MV-4-11 (cell line): Measurements from ENCODE around the gene F7.

Source experiments
- DNase-seq: peaks from one replicate; lab custom pipeline; 2025; lab: John Stamatoyannopoulos, UW

The F7 gene

DNA sequence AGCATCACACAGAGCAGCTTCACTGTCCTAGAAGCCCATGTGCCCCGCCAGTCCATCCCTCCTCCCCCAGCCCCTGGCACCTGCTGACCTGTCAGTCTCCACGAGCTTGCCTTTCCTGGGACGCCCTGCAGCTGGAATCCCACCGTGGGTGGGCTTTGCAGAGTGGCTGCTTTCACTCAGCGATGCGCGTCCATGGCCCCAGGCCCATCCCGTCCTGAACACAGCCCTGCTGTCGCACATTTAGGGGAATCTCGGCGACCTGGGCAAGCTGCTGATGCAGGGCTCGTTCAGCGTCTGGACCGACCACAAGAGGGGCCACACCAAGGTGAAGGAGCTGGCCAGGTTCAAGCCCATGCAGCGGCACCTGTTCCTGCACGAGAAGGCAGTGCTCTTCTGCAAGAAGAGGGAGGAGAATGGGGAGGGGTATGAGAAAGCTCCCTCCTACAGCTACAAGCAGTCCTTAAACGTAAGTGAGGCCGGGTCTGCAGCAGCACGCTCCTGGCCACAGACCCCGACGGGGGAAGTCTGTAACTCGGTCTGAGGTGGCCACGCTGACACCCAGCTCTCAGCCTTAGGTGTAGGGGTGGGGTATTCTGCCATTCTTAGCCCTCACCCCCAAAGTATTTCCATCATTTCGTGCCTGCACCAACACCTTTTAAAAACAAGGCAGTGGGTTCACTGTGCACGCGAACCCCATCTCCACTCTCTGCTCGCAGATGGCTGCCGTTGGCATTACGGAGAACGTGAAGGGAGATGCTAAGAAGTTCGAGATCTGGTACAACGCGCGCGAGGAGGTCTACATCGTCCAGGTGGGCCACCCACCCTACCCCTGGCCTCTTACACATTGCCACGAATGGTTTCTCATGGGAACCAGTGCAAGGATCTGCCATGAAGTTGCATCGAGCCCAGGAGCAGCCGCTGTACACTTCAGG lies 18.3 kb upstream of the F7 start:
- DNase-seq = no peak

DNA sequence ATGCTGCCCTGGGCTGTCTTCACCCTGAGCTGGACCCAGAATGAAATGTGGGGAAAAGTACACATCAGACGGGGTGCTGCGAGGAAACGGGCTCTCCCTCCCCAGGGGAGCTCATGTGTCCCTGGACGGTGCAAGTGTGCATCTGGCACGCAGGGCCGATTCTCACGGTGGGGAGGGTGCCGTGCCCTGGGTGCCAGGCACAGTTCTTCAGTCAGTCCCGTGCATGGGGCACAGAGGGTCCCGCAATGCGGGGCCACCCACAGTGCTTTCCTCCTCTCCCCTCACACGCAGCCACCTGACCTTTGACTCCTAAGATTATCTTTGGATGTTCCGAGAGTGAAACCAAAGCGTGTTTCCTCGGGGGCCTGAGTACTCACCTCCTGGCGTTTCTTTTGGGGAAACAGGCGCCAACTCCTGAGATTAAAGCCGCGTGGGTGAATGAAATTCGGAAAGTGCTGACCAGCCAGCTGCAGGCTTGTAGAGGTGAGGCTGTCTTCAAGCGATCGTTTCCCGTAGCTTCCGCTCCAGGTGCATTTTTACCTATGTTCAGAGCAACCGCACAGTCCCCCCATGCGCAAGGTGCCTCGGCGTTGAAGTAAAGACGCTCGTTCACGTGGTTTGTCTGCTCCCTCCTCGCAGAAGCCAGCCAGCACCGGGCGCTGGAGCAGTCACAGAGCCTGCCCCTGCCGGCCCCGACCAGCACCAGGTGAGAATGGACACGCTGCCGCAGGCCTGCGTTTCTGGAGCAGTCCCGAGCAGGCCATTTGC lies 17.5 kb upstream of the F7 start:
- DNase-seq = no peak

- no peak for DNase-seq
Measured at GRCh38 chr13:113088691-113089020, 16.9 kb upstream of the F7 start.

DNA sequence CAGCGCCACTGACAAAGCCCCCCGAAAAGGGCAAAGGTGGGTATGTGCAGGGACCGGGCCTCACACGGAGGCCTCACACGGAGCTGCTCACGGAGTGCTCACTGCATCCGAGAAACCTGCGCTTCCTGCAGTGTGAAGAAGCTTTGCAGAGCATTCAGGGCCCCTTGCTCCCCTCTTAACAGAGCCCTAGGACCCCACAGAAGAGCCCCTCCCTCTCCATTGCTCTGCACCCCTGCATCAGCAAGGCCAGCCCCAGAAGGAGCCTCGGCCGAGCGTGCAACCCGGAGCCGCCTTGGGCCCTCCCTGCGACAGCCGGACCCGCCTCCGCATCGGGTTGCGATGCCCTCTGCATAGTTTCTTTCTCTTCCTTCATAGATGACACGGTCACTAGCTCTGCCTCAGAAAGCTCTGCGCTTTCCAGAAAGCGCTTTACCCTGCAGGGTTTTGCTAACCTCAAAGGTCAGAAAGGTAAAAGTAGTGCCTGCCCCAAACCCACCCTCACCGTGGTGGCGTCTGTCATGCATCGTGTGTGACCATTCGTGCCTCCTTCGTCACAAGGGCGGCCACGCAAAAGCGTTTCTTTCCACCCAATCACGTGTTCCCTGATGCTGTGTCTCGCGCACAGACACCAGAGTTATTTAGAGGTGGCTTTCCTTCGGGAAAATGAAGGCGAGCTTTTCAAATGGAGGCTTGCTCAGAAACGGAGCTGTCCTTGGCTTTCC lies 15.7 kb upstream of the F7 start:
- no peak for DNase-seq

DNA sequence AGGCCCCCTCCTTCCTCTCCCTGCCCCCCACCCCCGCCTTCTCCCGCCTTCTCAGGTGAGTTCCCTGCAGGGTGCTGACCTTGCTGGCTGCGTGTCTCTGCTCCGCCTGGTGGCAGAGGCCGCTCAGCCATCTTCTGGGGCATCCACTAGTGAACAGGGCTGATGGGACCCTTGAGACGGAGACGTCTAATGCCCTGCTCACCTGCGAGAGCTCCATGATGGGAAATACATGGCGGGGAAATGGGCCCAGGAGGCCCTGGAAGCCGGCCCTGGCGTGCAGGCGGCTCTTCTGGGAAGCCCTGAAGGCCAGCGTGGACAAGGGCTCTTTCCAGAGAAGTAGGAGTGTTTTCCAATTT lies 15.2 kb upstream of the F7 start:
- DNase-seq = no peak

- DNase-seq = no peak
Measured at GRCh38 chr13:113090806-113091205, 14.8 kb upstream of the F7 start.

DNA sequence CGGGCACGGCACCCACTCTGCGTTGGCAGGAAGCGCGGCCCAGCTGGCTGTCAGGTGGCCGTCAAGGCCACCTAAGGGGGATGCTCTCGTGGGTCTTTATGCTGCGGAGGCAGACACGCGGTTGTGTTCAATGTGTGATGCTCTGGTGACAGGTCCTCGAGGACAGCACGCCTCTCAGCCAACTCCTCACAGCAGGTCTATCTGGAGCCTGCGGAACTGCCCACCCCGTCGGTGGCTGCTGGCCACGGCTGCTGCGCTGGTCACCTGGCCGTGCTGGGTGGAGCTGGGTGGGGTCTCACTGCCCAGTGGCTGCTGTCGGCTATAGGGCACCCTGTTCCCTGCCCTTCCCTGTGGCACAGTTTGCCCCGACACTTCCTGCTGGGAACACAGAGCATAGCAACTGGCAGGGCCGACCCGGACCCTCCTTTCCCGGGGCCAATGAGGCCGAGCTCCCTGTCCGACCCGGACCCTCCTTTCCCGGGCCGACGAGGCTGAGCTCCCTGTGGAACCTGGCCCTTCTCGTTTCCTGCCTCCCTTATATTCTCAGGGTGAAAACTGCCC lies 14.3 kb upstream of the F7 start:
- no peak for DNase-seq

GRCh38 chr13:113091891-113092775 lies 13.5 kb upstream of the F7 start:
- no peak for DNase-seq

DNA sequence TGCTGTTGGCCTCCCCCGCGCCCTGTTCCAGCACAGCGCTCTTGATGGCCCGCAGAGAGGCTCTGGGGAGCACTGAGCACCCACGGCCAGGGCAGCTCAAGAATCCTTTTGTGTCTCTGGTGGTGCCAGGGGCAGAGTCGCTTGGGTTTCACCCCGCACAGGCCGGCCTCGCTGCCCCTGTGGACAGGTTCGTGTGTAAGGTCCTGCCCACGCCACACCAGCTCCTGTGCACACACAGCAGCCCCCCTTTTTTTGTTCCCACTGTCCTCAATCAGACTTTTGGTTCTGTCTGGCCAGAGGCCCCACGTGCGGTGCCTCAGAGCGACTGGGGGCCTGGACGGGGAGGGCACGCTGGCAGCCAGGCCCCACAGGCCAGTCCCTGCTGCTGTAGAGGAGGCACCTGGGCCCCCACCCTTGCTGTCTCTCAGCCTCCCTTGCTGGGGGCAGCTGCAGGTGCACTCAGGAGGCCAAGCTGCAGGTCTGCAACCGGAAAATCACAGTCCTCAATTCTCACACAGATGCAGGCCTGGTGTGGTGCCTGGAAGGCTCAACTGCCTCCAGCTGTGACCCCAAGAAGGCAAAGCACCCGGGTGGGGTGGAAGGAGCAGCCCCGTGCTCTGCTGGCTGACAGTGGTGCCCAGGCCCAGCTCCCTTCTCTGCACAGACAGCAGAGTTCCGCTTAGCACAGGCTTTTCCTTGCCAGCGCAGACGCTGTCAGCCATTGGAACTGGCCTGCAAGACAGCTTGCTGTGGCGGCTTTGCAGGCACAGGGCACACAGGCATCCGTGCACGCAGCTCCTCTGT lies 12.6 kb upstream of the F7 start:
- no peak for DNase-seq

DNA sequence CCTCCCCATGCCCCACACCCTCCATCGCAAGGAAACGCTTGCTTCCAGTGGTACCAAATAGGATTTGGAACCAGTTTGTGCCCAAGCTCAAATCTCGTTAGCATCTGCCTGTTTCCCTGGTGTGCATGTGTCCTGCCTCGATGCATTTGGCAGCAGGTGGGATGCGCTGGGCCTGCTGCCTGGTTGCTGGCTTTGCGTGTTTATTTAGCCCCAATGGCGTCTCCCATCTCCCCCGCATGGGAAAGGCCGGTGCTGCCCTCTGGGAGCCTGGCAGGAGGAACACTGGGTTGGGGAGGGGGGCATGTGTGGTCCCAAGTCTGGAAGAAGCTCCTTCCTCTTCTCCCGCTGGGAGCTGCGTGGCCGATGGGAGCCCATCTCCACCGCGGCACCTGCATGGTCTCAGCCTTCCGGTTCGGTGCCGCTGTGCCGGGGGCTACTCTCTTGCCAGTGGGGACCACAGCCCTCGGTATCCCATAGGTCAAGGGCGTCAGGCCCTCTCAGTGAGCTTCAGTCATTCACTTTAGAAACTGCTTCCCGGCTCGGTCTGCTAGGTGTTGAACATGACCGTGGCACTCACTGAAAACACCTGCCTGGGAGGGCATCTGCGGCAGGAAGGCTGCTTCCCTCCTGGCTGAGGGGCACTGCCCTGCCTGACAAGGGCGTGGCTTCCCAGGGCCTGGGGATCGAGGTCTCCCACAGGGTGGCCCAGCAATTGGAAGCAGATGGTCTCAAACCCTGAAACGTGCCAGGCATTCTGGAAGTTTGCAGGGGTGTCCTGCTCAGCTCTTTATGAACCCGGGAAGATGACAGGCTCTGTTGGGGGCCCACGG lies 11.8 kb upstream of the F7 start:
- no peak for DNase-seq

DNA sequence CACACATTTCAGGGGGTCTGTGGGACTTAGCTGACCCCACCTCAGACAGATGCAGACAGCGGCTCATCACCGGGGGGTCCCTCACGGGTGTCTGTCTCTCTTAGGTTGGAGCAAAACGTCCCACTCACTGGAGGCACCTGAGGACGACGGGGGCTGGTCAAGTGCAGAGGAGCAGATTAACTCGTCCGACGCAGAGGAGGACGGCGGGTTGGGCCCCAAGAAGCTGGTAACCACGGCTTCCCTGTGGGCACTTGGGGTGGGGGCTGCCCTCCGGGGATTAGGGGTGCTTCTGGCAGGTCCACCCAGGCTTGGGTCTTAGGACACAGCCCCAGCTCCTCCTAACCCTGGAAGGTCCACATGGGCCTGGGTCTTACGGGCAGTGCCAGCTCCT lies 11.2 kb upstream of the F7 start:
- no peak for DNase-seq

- no peak for DNase-seq
Measured at GRCh38 chr13:113095146-113096051, 10.2 kb upstream of the F7 start.

DNA sequence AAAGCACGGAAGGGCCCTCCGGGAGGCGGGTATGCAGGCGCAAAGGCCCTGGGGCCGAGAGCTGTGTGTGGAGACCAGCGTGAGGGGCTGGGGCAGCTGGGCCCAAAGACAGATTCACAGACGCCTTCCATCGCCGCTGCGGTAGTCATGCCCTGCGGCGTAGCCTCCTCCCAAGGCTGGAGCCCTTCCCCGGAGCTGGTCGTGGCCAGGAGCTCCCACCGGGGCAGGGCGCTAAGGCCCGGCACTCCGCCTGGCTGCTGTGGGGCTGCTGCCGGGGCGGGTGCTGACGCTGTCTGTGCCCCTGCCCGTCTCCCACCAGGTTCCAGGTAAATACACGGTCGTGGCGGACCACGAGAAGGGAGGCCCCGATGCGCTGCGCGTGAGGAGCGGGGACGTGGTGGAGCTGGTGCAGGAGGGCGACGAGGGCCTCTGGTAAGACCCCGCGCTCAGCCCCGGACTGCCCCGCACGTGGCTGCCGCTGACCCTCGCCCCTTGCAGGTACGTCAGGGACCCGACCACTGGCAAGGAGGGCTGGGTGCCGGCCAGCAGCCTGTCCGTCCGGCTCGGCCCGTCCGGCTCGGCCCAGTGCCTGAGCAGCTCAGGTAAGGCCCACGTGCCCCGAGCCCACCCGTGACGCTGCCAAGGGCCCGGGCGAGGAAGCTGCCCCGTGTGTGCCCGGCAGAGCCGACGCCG lies 9.4 kb upstream of the F7 start:
- DNase-seq = no peak

GRCh38 chr13:113096745-113097305 lies 8.8 kb upstream of the F7 start:
- no peak for DNase-seq

DNA sequence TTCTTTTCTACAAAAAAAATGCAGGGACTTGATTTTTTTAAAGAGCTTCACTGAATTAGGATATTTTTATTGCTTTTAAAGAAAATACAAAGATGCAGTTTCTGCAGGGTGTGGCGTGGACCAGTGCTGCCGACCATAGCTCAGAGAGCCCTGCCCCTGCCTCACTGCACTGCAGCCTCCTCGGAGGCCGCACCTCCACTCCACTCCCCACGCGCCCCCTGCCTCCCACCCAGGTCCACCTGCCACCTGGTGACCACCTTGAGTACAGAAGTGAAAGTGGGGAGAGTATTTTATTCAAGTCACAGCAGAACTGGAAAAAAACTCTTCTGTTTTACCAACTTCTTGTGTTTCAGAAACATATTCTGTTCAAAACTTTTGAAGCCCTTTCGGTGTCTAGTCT lies 7.9 kb upstream of the F7 start:
- no peak for DNase-seq

- DNase-seq = no peak
Measured at GRCh38 chr13:113098162-113098732, 7.3 kb upstream of the F7 start.

GRCh38 chr13:113099142-113099541 lies 6.4 kb upstream of the F7 start:
- DNase-seq = no peak
